Germinal center (tissue), 1 donor: ENCODE data around the gene DOCK1.

Experiments used
- DNase-seq: peaks from one replicate; pipeline ENCODE4 v3.0.0; 2012; ENCODE audit warnings: mixed read lengths, low spot score

DOCK1 gene

DNA sequence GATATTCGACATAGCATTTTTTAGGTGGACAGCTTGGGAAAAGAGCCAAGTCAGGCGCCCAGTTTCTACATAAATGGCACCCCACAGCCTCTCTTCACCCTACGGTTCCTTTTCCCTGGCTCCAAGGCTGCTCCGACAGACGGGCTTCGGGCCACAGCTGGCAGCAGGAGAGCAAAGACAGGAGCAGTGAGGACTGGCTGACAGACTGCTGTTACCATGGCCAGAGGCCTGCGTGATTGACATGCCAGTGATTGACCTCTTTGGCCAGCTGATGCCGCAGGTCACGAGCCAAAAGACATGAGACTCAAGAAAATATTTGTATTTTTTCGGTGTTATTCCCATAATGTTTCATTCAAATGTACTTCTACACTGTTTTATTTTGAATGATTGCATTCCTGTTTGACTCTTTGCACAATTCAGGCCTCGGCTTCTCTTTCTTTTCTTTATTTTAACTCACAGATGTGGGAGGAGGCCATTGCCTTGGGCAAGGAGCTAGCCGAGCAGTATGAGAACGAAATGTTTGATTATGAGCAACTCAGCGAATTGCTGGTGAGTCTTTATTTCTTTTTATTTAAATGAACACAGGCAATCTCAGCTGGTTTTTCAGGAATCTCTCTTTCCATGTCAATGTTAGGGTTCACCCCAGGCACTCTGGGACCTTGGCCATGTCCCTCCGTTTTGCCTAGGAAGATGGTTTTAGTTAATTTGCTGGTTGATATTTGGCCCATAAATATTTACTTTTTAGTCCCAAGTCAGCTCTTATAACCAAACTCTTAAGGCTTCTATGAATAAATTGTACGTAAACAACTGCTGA lies 497.6 kb downstream of the DOCK1 start:
- DNase-seq = no peak

DNA sequence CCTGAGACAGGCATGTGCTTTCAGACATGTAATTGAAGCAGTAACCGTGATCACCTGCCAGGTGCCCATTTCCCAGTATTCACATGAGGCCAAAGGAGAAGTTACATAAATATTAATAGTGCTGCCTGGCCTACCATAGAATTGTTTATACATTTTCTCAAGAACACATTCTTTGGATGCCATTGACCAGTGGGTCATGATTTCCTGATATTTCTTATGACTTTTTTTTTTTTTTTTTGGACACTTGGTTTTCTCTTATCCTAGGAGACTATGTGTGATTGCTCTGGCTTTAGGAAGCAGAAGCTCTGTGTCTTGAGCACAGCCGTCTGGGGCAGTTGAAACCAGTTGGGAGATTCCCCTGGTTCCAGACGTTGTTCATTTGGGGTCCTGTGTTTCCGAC lies 500.0 kb downstream of the DOCK1 start:
- no peak for DNase-seq

DNA sequence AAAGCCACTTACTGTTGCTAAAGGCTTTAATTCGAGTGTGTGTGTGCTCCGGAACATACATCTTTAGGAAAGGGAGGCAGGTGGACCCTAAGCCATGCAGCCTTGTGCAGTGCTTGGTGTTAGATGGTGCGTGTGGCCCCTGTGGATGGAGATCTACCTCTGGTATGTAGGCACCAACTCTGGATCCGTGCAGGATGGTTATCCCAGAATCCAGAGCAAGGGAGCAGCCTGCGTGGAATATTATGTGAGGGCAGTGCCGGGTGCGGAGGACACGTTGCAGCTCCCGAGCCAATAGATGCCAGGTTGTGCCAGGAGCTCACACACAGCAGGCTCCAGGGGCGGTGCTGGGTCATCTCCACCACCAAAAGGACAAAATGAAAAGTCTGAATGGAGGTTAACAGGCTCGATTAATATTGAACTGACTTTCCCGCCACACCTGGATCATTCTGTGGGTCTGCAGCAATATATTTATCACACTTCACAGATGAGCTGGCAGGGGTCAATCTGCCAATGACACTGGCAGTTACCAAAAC lies 500.9 kb downstream of the DOCK1 start:
- no peak for DNase-seq

DNA sequence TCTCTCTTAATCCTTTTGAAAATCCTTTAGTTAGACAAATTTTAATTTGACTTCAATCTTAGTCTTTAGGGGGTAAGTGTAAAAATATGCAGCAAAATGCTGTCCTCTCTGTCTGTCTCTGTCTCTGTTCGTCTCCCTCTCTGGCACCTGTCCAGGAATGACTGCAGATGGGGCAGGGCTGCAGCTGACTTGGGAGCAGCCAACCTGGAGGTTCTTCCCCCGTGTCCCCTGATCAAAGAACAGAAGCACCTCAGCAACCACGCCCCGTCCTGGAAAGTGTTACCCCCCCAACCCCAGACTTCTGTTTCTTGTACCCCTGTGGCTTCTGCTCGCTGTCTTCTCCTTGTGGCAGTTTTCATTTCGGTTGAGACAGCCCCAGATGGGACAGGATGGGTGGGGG lies 502.3 kb downstream of the DOCK1 start:
- no peak for DNase-seq

DNA sequence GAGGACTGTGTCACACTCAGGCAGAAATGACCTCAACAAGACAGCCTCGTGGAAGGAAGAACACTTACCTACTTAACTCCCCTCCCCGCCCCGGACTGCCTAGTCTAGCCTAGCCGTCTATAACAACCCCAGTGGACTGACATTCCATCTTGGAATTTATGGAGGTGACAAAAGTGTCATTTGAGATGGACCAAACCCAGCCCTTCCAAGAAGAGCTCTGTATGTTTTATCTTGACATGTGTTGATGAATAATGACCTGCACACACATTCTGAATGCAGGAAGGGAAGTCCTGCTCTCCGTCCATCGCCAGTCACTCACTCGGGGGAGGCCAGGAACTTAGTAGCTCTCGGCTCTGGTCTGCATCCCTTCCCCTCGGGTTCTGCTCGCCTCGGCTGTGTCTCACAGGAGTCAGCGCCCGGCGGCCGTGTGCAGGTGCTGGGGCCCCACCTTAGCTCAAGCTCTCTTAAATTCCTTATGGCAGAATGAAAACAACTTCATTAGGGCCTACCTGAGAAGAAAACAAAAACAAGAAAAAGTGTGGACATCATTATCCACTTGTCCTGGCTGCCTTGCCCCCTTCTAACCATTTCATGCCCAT lies 503.0 kb downstream of the DOCK1 start:
- no peak for DNase-seq

DNA sequence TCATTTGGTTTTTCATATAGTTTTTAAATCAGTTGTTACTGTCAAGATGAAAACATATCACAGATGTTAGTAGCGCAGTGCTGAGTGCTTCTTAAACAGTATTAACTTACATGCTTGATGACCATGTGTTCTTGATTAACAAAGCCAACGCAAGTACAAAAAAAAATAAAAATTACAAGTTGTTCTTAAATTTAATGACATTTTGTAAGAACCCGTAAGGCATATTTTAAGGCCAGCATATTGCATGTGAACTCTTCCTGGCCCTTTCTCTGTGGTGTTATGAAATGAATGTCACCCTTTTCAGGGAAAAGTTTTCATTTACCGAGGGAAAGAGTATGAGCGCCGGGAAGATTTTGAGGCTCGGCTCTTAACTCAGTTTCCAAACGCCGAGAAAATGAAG lies 503.5 kb downstream of the DOCK1 start:
- no peak for DNase-seq

DNA sequence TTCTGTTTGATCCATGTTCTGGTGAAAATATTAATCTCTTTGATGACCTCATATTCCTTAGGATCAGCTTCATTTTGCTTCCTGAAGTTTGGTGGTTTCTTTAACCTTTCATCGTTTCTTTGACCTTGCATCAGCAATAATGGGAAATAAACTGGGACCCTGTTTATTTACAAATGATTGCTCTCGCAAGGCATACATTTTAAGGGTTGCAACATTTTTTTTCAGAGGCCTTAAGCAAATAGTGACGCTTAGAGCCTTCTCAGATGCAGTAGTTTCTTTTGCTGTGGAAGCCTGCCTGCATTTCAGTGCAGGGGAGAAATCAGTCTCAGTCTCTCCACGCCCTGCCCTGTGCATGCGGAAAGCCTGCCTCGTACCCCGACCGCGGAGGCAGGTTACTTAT lies 504.8 kb downstream of the DOCK1 start:
- DNase-seq = no peak

DNA sequence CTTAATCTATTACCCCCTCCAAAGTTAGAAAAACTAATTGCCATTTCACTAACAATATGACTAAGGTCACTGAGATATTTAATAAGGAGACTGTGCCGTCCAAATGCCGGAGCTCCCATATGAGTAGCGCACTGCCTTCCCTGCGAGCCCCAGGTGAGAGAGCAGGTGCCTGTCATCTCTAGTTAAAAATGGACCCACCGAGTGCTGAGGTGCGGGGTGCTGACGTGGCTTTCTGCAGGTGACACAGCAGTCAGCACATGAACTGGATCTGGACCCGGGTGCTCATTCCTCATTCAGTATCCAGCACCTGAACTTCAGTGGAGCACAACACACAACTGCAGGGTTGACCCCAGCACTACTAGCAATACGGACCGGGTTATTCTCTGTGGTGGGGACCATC lies 505.8 kb downstream of the DOCK1 start:
- DNase-seq = no peak

DNA sequence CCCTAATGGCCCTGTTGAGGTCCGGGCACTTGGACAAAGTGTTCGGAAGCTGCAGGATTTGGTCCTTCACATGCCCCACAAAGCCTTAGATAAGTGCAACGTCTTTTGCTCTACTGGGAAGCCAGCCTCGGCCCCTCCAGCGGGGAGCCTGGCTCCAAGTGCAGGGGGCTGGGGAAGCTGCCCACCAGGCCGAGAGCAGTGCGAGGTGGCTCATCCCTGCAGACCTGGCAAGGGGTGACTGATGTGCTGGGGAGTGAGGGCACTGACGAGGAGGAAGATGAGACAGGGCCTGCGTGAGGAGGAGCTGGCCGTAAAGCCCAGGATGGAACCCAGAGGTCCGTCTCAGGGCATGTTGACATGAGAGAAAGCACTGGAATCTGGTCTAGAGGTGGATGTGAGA lies 508.1 kb downstream of the DOCK1 start:
- no peak for DNase-seq

DNA sequence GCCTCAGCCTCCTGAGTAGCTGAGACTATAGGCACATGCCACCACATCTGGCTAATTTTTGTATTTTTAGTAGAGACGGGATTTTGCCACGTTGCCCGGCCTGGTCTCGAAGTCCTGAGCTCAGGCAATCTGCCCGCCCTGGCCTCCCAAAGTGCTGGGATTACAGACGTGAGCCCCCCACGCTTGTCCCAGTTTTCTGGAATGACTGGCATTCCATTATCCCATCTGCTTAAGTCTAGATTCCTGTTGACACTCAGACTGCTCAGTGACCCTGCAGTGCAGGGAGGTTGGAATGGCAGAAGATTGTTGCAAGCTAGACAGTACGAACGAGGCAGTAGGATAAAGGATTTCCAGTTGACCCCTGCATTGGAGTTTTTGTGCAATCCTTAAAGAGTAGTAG lies 508.8 kb downstream of the DOCK1 start:
- no peak for DNase-seq

DNA sequence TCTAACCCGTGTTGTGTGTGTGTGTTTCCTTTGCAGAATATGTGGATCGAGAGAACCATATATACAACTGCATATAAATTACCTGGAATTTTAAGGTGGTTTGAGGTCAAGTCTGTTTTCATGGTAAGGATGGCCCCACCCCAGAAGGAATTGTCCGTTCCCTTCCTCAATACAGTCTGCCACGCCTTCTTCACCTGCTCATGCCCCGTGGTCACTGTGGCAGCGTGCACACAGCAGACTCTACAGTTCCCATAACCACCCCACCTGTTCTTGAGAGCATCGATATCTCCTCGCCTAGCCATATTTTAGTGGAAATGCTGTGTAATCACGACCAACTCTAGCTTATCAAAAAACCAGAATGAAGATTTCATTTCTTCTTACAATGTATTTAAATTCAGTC lies 509.9 kb downstream of the DOCK1 start:
- no peak for DNase-seq

DNA sequence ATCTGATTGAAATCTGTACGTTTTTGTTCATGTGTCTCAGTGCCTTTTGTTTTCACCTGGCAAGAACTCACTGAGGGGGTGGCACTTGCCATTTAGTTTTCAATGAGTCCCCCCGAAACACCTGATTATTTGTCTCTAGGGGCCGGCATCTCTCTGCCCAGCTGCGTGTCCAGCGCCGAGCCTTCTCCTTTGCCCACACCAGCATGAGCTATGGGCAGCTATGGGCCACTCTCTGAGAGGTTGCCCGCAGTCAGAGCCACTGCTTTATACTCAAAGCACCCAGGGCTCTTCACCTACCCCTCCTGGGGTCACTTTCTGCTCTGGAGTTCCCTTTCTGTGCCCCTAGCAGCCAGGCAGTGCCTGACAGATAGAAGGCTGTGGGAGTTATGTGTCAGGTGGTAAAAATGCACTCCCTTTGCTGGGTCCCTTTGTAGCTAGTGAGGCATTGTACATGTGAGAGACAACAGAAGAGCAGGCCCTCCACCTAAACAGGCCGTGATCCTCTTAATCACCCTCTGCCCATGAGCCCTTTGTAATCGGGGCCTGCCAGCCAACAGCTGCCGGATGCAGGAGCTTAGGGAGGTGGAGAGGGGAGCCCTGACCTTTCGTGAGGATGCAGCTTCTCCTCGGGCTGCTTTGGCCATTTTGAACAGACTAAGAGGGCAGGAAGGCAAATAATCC lies 510.8 kb downstream of the DOCK1 start:
- DNase-seq = no peak

DNA sequence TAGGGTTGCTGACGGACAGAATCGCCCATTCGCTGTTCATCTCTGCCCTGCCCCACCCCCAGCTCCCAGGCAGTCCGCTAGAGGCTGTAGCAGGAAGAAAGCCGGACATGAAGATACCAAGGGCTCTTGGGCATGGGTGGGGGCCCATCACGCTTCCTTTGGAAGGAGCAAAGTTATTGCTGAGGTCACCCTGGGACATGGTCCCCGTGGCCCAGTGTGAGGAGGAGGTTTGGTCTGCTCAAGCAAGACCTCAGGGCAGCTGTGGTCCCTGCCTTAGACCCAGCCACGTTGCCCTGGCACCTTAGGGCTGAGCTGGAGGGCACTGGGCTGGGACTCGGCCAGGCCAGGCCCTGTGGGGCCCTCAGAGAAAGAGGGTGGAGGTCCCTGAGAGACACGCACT lies 511.8 kb downstream of the DOCK1 start:
- no peak for DNase-seq

DNA sequence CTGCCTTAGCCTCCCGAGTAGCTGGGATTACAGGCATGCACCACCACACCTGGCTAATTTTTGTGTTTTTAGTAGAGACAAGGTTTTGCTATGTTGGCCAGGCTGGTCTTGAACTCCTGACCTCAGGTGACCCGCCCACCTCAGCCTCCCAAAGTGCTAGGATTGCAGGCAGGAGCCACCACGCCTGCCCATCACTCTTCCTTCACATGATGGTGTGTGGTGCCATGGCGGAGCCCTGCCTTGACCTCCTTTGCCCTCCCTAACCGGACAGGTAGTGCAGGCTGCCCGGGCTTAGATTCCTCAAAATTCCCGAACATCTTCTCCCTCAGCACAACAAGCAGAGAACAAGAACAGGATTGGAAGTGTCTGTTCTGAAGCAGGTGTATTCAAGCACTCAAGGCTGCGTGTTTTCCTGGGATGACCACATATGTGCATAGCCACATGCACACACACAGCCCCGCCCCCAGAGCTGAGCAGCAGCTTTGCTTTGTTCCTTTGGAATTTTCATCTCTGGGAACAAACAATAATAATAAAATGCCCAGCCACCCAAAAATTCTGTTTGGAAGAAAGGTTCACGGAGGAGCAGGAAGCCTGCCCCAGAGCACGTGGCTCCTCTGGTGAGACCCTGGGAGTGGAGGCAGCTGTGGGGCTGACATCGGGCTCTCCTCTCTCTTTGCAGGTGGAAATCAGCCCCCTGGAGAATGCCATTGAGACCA lies 512.6 kb downstream of the DOCK1 start:
- no peak for DNase-seq

DNA sequence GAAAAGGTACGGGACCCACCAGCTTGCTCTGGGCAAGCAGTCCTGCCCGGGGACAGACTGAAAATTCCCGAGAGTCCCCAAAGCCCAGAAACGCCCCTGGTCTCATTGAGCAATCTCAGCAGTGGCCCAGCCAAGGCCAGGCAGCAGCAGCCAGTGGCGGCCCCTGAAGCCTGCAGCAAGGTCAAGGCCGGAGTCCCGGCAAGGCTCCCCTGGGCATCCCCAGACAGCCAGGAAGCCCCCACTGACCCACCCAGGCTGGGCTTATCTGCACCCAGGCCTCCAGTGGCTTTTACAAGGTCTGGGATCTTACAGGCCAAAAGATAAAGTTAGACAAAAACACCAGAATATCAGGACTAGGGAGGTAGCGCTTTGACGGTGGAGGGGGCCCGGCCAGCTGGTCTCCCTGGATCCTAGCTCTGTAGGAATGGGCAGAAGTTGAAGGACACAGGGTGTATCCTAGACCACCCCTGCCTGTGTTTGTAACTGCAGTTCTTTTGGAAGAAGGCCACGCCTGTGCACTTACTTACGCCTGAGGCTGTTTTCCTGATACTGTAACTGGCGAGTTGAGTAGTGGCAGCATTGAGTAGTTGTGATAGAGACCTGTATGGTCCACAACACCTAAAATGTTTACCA lies 513.4 kb downstream of the DOCK1 start:
- no peak for DNase-seq

DNA sequence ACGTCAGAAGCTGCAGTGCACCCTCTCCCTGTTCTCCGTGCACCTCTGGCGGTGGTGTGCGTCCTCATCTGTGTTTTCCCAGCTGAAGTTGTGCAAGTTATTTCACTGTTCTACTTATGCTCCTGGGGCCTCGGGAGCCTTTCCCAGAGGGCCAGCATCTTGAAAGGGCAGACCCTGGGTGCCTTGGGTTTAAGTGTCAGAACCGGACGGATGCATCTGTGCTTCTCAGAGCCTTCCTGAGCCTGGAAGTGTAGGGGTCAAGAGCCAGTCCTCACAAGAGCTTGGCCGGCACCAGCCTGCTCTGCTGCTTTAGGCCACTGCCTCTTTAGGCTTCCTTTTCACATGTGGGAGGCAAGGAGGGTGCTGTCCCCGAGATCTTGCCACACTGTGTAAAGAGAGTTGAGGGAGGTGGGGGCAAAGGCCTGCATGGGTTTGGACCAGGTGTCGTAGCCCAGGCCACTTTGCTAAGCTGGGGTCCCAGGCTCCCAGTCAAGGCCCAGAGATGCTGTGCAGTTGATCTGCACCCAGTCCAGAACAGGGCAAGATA lies 515.0 kb downstream of the DOCK1 start:
- DNase-seq = no peak

DNA sequence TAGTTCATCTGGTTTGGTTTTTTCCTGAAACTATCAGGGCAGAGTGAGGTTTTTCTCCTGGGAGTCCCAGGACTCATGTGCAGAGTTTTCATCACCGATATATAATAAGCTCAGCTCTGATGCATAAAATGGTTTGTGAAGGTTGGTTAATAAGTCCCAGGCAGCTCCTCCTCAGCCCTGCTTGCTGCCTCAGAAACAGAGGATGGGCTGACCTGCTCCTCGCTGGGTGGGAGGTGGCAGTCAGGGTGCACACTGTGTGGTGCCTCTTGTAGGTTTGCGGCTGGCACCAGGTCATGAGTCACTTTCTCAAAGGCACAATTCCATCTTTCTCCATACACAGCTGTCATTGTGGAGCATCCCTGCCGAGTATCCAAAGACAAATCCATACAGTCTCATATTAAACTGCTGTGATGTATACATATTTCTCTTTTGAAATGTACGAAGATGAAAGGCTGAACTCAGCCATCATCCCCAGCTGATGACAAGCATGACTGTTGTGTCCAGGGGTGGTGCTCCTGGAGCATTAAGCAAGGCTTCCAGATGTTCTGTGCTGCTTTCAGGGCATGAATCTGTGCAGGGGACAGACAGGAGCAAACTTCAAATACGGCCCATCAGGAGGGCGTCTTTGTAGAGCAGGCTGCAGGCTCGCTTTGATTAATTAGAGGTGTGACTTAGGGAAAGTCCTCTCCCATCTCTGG lies 518.1 kb downstream of the DOCK1 start:
- DNase-seq = no peak

DNA sequence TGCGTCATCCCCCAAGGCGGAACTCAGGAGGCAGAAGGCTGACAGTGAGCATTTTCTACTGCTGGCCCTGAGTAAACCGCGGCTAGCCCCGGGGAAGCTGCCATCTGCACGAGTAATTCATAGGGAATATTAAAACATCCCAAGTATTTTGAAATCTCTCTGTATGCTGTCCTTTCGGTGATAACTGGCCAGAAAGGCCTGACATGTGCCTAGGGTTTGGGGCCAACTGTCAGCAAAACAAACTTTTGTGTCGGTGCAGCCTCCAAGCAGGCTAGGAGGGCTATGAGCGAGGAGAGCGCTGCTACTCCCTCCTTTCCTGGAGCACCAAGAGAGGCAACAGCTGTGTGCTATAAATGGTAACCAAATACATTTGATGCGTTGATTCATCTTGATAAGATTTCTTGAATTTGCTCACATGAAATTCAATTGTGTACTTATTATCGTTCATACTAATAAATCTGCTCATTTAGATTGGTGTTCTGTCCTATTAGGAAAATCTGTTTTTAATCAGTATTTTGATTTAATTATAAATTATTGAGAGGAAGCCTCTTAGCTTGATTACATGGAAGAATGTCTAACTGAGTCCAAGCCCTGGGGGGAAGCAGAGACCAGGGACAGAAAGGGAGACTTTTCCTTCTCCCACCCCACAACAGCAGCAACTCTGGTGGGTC lies 519.5 kb downstream of the DOCK1 start:
- no peak for DNase-seq

DNA sequence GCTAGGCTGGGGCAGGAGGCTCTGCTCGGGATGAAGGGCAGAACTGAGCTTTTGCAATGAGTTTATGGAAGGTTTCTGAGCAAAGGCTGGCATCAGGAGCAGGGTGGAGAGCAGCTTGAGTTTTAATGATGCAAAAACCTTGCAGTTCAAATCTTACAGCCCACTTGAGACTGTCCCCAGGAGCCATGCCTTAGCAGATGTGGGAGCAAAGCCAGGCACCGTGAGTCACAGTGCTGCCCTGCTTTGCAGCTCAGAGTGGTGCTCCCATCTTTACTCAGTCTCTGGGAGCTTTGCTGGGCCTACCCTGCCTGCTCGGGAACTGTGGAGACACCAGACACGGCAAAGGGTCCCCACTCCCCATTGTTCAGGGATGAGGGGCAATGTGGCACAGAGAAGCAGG lies 521.5 kb downstream of the DOCK1 start:
- DNase-seq = no peak

DNA sequence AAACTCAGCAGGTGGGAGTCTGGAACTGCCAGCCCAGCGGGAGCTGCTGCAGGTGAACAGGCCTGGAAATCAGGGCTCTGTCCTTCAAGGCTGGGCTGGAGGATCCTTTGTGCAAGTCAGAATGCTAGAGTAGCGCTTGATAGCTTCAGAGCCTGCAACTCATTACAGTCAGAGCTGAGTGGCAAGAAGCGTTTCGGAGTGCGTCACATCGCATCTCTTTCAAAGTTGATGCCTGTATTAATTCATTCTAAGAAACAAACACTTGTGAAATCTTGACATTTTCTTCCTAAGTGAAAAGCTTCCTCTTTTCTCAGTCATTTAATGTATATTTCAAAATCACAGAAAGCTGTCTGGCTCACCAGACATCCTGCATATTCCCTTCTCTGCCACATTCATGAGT lies 522.7 kb downstream of the DOCK1 start:
- DNase-seq = no peak
